Activated CD8-positive, alpha-beta memory T cell treated with anti-CD3 and anti-CD28 coated beads, Interleukin-2, amount 50 U/mL, for 1 hour (primary cell): ENCODE measurements around the gene LRRC31.

Source experiments
- DNase-seq: peaks from one replicate; pipeline ENCODE4 v3.0.0-alpha.2; 2020; ENCODE audit errors: extremely low read depth

Gene LRRC31

DNA sequence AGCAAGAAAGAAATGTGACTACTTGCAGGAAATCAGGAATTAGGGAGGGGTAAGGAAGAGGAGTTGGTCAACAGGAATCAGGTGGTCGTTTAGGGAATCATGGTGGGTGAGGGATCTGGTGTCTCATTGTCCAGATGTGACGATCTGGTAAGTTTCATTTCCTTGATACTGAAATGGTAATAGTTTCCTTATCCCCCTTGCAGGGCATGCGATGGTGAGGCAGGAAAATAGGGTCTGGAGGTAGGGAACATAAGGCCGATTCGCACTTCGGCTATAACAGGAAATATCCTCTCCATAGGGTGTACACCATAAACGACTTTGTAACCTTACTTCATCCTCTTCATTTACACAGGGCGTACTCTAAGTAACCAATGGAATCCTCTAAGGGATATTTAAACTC is 56.5 kb downstream of the LRRC31 start:
- no peak for DNase-seq

DNA sequence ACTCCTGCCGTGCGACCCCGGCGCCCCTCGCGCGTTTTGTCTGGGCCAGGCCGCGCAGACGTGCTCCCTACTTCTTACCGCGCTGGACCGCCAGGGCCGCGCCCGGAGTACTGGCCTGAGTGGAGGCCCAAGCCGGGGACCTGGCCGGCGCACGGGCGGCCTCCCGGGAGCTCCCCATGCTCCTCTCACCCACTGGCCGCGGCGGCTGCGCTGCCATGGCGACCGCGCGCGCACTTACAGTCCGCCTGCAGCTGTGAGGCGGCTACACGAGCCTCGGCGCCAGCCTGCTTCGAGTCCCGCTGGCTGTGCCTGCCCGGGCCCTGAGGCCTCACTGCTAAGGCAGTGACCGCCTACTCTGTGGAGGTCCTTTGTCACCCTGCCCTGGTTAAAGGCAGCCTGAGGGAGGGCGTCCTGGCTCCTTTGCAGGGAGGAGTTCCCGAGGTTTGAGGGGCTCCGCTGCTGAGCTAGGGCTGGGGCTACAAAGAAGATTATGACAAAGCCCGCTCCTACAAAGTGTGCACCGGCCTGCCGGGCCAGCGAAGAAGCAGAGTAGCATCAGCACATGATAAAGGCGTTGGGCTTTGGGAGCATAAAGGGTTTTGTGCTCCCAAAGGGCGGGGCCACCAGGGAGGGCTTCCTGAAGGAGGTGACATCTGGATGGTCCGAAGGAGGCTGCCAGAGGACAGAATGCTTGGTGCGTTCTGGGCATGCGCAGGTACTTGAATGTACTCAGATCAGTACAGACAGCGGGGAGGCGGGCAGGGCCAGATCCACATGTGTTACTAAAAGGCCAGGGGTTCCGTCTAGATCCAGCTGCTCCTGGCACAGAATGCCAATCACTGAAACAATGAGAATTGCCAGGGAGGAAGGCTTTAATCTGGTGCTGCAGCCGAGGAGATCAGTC is 57.2 kb downstream of the LRRC31 start, which contains the start of the genes LRRC34 and LRRIQ4:
Gene LRRC34, minus strand, starts transcription at position 573 of the 904 bp plus-strand sequence. Its CDS starts 356 bp downstream, at position 217.
Gene LRRIQ4, plus strand, starts transcription at position 539 of the 904 bp plus-strand sequence. CDS start 9,052 bp downstream, outside the sequence.
- DNase-seq: peak; percentile 39

DNA sequence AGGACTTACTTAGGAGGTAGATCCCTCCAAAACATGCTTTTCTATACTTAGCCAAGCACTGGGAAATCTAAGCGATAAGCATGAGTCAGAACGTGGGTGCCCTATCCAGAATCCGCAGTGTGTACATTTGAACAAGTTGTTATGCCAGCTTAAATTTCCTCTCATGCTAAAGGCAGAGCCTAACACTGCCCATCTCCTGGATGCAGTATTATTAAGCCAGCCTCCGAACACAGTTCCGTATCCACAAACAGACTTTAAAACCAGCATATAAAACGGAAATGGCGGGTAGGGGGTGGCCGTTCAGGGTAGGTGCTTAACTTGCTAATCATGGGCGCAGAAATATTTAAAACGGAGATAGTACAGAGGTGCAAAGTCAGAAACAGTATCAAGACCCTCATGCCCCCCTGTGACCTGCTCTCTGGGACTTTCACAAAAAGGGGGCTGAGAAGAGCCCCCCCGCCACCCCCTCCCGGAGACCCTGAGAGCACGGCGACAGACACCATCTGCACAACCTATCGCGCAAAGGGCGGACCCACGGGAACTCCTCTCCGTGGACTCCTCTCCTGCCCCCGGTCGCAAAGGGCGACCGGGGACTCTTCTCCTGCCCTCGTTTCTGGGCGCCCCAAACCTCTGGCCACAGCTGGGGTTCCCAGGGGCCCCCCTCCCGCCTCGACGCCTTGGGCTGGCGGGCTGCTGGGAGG is 58.0 kb downstream of the LRRC31 start:
- DNase-seq: no peak

DNA sequence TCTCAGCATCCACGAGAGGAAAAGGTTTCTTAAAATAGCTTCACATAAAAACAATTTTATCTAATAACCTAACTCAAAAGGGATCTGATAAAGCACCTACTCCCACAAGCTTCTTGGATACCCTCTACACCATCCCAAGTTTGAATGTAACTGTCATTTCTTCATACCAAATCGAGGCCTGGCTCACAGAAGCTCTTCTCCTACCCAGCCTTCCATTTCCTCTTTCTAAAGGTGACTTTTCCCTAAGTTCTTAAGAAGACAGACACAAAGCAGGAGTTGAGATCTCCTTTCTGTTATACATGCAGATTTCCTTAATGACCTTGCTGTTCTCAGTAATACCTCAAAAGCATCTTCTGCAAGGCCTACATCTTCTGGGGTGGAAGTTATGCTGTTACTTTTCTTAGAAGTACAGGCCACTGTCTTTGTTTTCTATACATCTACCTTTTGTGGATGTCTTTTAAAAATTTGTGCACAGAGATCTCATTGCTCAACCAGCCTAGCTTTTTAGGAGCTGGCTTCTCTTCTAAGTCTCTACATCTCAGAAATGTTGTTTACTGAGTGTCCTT is 60.4 kb downstream of the LRRC31 start:
- DNase-seq: no peak

DNA sequence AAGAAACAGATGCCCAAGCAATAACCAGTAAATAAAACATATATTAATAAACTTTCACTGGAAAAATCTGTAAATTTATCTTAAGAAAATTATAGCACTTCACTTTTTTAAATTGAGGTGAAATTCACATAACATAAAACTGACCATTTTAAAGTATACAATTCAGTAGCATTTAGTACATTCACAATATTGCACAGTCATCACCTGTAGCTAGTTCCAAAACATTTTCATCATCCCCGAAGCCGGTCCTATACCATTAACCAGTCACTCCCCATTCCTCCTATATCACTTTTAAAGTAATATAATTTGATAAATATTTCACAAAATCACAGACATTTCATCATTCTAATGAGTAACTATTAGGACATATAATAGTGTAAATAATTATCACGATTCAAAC is 65.1 kb downstream of the LRRC31 start:
- DNase-seq: no peak

DNA sequence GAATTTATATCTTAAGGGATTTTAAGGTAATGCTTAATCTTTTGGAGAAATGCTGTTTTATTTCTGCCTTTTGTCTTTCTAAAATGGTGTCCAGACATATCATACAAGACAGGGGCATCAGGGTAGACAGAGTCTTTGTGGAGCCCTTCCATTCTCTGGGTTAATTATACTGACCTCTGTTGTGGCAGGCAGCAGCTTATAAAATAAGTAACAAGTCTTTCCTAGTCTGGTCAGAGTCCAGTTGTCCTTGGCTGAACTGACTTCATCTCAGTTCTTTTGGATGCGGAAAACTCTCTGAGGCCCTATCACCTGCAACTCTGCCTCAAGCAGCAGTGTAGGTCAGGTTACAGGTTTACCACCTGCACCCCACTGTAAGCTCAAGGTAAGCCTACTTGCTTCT is 77.4 kb downstream of the LRRC31 start:
- DNase-seq: no peak

DNA sequence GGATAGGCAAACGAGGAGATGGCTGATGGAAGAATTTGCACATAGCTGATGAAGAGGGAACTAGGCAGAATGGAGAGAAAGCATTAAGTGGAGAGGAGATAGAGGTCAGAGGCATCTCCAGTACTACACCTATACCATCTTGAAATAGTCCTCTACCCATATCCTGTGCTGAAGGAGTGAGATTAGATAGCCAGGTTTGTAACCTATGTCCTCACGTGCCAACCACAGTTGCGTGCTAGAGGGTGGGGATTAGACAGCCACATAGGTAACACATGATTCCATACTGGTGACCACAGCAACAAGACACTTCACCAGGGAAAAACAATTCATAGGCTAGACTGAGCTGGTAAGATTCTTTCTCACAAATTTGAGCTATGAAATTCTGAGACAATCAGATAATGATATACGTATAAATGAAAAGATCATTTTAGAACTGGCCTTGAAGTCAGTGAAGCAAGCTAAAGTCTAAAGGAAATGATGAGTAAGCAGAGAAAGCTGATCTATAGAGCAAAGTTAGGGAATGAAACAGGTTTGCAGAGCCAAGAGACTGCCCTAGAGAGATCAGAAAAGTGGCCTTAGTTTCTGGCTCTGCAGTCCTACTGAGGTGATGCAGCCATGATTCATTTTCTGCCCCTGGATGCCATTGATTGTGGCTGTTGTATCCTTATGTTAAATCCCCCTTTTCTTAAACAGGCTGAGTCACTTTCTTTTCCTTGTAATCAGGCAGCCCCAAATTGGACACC is 78.9 kb downstream of the LRRC31 start:
- no peak for DNase-seq

DNA sequence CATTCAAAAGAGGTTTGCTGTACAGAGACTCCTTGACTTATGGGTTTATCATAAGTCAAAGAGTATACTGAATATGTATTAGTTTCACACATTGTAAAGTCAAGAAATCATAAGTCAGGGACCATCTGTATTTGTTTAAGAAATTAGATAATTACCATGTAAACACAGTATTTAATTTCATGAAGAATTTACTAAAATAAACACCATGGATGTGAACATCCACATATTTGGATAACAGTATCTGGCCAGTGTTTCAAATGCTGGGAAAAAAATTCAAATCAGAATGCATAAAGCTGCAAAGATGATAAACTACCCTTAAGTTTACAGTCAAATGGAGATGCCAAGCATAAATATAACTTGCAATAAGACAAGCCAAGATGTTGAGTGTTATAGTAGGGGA is 79.5 kb downstream of the LRRC31 start:
- no peak for DNase-seq
